ENCODE data around the gene PPP2R3A.

The PPP2R3A gene

DNA sequence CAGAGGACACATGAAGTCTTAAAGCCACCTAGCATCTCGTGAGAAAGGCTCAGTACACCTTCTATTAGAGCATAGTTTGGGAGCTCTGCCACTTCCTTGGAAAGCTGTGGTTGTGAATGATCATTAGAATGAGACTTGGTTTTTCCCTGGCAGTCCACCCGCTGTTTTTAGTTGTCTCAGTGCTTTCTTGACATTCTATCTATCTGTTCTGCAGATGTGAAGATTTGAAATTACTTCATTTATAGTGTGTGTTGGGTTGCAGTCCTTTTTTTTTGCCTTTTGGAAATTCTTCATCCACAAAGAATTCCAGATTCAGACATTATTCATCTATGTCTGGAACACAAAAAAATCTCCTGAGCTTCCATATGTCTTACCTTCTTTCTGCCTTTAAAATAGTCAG lies 23.7 kb downstream of the PPP2R3A start:
- TF ChIP-seq, protein P1, sequence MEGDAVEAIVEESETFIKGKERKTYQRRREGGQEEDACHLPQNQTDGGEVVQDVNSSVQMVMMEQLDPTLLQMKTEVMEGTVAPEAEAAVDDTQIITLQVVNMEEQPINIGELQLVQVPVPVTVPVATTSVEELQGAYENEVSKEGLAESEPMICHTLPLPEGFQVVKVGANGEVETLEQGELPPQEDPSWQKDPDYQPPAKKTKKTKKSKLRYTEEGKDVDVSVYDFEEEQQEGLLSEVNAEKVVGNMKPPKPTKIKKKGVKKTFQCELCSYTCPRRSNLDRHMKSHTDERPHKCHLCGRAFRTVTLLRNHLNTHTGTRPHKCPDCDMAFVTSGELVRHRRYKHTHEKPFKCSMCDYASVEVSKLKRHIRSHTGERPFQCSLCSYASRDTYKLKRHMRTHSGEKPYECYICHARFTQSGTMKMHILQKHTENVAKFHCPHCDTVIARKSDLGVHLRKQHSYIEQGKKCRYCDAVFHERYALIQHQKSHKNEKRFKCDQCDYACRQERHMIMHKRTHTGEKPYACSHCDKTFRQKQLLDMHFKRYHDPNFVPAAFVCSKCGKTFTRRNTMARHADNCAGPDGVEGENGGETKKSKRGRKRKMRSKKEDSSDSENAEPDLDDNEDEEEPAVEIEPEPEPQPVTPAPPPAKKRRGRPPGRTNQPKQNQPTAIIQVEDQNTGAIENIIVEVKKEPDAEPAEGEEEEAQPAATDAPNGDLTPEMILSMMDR (IDR thresholded peaks at IDR 0.05): no peak
- Mint-ChIP-seq H3K4me3 (no peak overlapping the region), H3K27me3 (ENCODE audit: low read depth, poor library complexity) (no peaks in the 10 kb centered on the region), H3K4me1 (no peaks in the 10 kb centered on the region), H3K27ac (no peak overlapping the region), H3K36me3 (ENCODE audit: low read depth) (peaks cover 9% of the 10 kb centered on the region), H3K9me3 (no peaks in the 10 kb centered on the region)
- no peak for DNase-seq

DNA sequence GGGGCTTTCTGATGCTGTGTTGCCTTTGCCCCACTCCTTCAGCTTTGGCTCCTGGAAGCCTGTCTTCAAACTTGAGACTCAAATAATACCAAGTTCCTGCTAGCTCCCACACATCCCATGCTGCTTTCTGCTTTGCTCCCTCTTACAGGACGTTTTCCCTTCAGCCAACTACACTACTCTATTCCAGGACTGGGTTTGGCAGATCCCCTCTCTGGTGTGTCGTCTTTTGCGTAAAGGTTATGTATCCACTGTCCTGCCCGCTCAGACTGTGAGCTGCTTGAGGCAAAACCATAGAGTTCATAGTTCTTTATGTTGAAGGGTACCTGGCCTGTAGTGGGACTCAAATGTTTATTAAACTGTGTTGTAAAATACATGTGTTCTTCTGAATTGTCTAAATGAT lies 25.4 kb downstream of the PPP2R3A start:
- H3K4me3 Mint-ChIP-seq: no peak overlapping the region
- no peak overlapping the region for H3K27ac Mint-ChIP-seq
- no peaks in the 10 kb centered on the region for H3K27me3 Mint-ChIP-seq (ENCODE audit: low read depth, poor library complexity)
- H3K4me1 Mint-ChIP-seq: no peaks in the 10 kb centered on the region
- peaks cover 9% of the 10 kb centered on the region for H3K36me3 Mint-ChIP-seq (ENCODE audit: low read depth)
- DNase-seq: no peak
- no peaks in the 10 kb centered on the region for H3K9me3 Mint-ChIP-seq
- TF ChIP-seq, protein P1 (IDR thresholded peaks at IDR 0.05): no peak

DNA sequence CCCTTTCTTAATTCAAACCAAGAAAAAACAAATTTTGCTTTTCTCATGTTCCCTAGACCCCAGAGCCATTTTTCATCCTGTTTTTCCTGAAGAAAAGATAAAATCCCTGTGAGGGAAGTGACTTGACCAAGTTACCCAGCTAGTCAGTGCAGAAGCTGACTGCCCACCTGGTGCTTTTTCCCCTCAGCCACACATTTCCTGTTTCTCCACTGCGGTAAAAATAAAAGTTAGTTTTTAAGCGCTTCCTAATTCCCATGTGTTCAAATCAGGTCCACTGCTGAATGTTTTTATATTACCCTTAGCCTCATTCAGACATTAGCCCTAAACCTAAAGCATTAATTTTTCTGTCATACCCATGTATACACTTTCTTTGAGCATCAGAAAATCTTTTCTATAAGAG lies 26.1 kb downstream of the PPP2R3A start:
- H3K4me3 Mint-ChIP-seq: no peak overlapping the region
- peaks cover 9% of the 10 kb centered on the region for H3K36me3 Mint-ChIP-seq (ENCODE audit: low read depth)
- no peak overlapping the region for H3K27ac Mint-ChIP-seq
- H3K27me3 Mint-ChIP-seq (ENCODE audit: low read depth, poor library complexity): no peaks in the 10 kb centered on the region
- H3K4me1 Mint-ChIP-seq: no peaks in the 10 kb centered on the region
- DNase-seq: no peak
- no peaks in the 10 kb centered on the region for H3K9me3 Mint-ChIP-seq
- TF ChIP-seq, protein P1 (IDR thresholded peaks at IDR 0.05): no peak

DNA sequence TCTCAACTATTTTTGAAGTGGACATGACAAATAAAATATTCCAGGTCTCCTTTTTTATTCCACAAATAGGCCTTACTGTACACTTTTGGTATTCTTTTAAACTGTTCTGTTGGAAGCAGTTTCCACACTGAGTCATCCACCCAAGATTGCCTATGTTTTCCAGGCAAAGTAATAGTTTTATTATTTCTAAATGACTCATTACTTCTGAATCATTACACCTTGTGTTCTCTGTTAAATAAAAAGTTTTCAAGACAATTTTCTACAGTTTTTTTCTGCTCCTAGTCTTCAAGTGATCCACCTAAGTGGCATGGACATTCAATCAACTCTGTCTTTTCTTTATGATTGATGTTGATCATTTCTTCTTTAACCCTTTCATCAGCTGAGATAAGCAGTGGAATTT lies 26.5 kb downstream of the PPP2R3A start:
- H3K4me3 Mint-ChIP-seq: no peak overlapping the region
- H3K27ac Mint-ChIP-seq: no peak overlapping the region
- peaks cover 9% of the 10 kb centered on the region for H3K36me3 Mint-ChIP-seq (ENCODE audit: low read depth)
- H3K4me1 Mint-ChIP-seq: no peaks in the 10 kb centered on the region
- no peaks in the 10 kb centered on the region for H3K27me3 Mint-ChIP-seq (ENCODE audit: low read depth, poor library complexity)
- TF ChIP-seq, protein P1 (IDR thresholded peaks at IDR 0.05): no peak
- DNase-seq: no peak
- H3K9me3 Mint-ChIP-seq: no peaks in the 10 kb centered on the region

DNA sequence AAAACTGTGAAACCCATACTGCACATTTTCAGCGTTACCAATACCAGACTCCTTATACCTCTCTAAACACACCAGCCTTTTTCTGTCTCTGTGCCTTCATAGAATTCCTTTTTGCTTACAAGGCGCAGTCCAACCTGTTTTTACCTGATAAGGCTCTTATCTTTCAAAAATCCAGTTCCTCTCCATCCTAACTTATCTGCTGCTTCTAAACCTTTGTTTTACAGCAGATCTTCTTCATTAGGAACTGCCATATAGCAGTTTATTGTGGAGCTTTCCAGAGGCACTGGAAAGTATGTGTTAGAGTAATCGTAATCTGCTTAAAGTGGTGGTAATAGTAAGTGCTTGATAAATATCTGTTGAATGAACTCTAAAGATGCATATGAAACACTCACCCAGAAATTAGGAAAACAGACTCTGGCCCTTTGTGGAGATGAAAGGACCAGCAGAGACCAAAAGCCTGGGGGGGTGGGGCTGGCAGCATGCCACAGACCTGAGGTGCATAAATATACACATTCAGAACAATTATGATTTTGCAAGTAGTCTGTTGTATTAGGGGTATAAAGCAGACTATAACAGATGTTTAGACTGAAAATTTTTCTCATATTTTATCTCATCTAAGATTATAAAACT lies 29.3 kb downstream of the PPP2R3A start:
- peaks cover under 1% of the 10 kb centered on the region for H3K27me3 Mint-ChIP-seq (ENCODE audit: low read depth, poor library complexity)
- H3K27ac Mint-ChIP-seq: peak overlapping the region; percentile 22
- no peak overlapping the region for H3K4me3 Mint-ChIP-seq
- TF ChIP-seq, protein P1 (IDR thresholded peaks at IDR 0.05): no peak
- H3K4me1 Mint-ChIP-seq: no peaks in the 10 kb centered on the region
- DNase-seq: no peak
- peaks cover 10% of the 10 kb centered on the region for H3K36me3 Mint-ChIP-seq (ENCODE audit: low read depth)
- H3K9me3 Mint-ChIP-seq: no peaks in the 10 kb centered on the region

DNA sequence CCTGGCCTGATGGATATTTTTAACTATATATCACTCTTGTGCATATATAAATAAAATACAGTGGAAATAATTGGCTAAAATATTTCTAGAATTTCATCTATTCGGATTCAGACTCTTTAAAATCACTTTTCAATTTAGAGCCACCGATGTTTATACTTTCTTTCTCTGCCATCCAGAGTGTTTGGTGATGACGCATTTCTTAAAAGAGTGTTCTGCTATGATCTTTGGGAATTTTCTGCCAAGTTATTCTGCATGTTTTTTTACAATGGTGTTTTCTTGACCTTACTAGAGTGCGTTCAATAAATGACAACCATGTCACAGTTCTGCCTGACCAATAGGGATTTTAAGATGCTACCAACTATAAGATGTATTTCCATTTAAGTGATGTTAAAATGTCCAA lies 30.2 kb downstream of the PPP2R3A start:
- no peak for DNase-seq
- Mint-ChIP-seq H3K9me3 (no peaks in the 10 kb centered on the region), H3K36me3 (ENCODE audit: low read depth) (peaks cover 18% of the 10 kb centered on the region), H3K4me3 (no peak overlapping the region), H3K4me1 (no peaks in the 10 kb centered on the region), H3K27me3 (ENCODE audit: low read depth, poor library complexity) (peaks cover 3% of the 10 kb centered on the region), H3K27ac (no peak overlapping the region)
- TF ChIP-seq, protein P1 (IDR thresholded peaks at IDR 0.05): no peak
